Panc1 (cell line): ENCODE results near the gene CSAG2. TPM values are rescaled to one million over a fixed set of nuclear protein-coding genes. Genes with fewer than 3 reads are reported as not detected.
"Not testable (repeated sequence)": the region's sequence is repeated elsewhere in the genome, so short reads cannot be mapped to it uniquely, and the experiment has no call there.

Source experiments
- ATAC-seq: fragments of 200-7000 bp; cut with Tn5 transposase; 2 replicates; pipeline ENCODE4 v1.9.1; 2020; ENCODE audit warnings: mild to moderate bottlenecking, moderate library complexity
- BruUV-seq: library from RNA; stranded (reverse); fragments of 400-500 nt; replicated peaks from 2 replicates; lab custom pipeline; 2021; lab: Mats Ljungman, UMichigan
- CTCF ChIA-PET: fragments of 300-600 bp; sonication (Branson Sonifier 250); formaldehyde crosslinking; loops from one replicate; lab custom pipeline; 2022; ENCODE audit warnings: antibody characterized with exemption; lab: Charles Lee
- POLR2A ChIA-PET: fragments of 300-600 bp; sonication (Branson Sonifier 250); formaldehyde crosslinking; loops from one replicate; lab custom pipeline; 2022; ENCODE audit warnings: antibody characterized with exemption; lab: Charles Lee
- DNase-seq: peaks from one replicate; pipeline ENCODE4 v3.0.0-alpha.2; 2010; ENCODE audit warnings: low read depth, low spot score
- H3K27ac ChIP-seq: 2 replicates; pipeline ENCODE4 v1.5.1; 2011; ENCODE audit warnings: mild to moderate bottlenecking, low read length, inconsistent platforms
- H3K27me3 ChIP-seq: fragments of 200-500 bp; sonication (Bioruptor generic); 2 replicates; pipeline ENCODE4 v1.6.0; 2014; ENCODE audit warnings: low read length, inconsistent platforms; ENCODE audit not compliant: control insufficient read depth, insufficient read depth
- H3K36me3 ChIP-seq: fragments of 200-500 bp; sonication (Bioruptor generic); 2 replicates; pipeline ENCODE4 v1.5.1; 2014; ENCODE audit warnings: inconsistent platforms, mild to moderate bottlenecking, low read length, moderate library complexity; ENCODE audit not compliant: control insufficient read depth, insufficient read depth
- H3K4me1 ChIP-seq: 2 replicates; pipeline ENCODE4 v1.5.1; 2011; ENCODE audit warnings: inconsistent platforms, mild to moderate bottlenecking, low read length, moderate library complexity; ENCODE audit not compliant: control insufficient read depth, insufficient read depth
- H3K4me3 ChIP-seq, 2 experiments: 2 replicates each; pipeline ENCODE4 v1.5.1; 2011 to 2012; ENCODE audit warnings: low read depth in 2 of 2, low read length in 2 of 2, mild to moderate bottlenecking in 2 of 2, inconsistent platforms in 1 of 2, moderate library complexity in 1 of 2
- H3K9me3 ChIP-seq: fragments of 200-500 bp; sonication (Bioruptor generic); 2 replicates; pipeline ENCODE4 v1.5.1; 2014; ENCODE audit warnings: low read depth, mild to moderate bottlenecking, inconsistent platforms, low read length, moderate library complexity; ENCODE audit not compliant: control insufficient read depth, insufficient read depth
- in situ Hi-C: cut with HindIII; loops from 2 replicates; pipeline ENCODE4 v1.10.0; 2016; ENCODE audit warnings: low sequenced_read_pairs, low pct_unique_long_range_greater_than_20kb
- intact Hi-C: fragments of 100-400 bp; cut with micrococcal nuclease; formaldehyde crosslinking; loops from one replicate; pipeline ENCODE4 v1.10.0; 2022; ENCODE audit not compliant: unreplicated experiment
- total RNA-seq: library from RNA; stranded (reverse); gene quantifications from one replicate; pipeline ENCODE4 v1.2.1, GENCODE V29; 2021; ENCODE audit not compliant: unreplicated experiment

Gene CSAG2
- total RNA-seq, 1 experiment from 2014 or later: not detected

DNA sequence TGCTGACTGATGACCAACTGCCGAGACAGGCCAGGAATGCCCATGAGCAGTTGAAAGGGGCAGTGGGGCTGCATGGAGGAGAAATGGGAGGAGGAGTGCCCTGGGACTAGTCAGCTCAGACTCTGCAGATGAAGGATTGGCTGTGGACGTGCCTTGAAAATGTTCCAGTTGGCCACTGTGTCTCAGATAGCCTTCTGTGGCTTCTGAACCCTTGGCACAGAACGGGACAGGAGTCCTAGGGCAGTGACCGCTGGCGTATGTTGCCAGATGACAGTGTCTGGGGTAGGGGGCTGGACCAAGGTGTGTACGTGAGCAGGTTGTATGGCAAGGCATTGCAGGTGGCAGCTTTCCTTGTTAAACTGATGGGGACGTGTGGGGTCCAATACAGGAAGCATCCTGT is 2.6 kb downstream of the CSAG2 start:
- H3K27ac ChIP-seq, POLR2A ChIA-PET, CTCF ChIA-PET, H3K27me3 ChIP-seq, H3K4me3 ChIP-seq, intact Hi-C loops, DNase-seq, H3K36me3 ChIP-seq, in situ Hi-C loops, ATAC-seq, H3K9me3 ChIP-seq, BruUV-seq, H3K4me1 ChIP-seq: not testable (repeated sequence)

DNA sequence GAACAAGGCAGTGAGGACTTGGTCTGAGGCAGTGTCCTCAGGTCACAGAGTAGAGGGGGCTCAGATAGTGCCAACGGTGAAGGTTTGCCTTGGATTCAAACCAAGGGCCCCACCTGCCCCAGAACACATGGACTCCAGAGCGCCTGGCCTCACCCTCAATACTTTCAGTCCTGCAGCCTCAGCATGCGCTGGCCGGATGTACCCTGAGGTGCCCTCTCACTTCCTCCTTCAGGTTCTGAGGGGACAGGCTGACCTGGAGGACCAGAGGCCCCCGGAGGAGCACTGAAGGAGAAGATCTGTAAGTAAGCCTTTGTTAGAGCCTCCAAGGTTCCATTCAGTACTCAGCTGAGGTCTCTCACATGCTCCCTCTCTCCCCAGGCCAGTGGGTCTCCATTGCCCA is 8.7 kb downstream of the CSAG2 start:
- BruUV-seq, intact Hi-C loops, H3K9me3 ChIP-seq, H3K36me3 ChIP-seq, H3K27ac ChIP-seq, H3K4me1 ChIP-seq, in situ Hi-C loops, DNase-seq, POLR2A ChIA-PET, ATAC-seq, H3K4me3 ChIP-seq, CTCF ChIA-PET, H3K27me3 ChIP-seq: not testable (repeated sequence)

DNA sequence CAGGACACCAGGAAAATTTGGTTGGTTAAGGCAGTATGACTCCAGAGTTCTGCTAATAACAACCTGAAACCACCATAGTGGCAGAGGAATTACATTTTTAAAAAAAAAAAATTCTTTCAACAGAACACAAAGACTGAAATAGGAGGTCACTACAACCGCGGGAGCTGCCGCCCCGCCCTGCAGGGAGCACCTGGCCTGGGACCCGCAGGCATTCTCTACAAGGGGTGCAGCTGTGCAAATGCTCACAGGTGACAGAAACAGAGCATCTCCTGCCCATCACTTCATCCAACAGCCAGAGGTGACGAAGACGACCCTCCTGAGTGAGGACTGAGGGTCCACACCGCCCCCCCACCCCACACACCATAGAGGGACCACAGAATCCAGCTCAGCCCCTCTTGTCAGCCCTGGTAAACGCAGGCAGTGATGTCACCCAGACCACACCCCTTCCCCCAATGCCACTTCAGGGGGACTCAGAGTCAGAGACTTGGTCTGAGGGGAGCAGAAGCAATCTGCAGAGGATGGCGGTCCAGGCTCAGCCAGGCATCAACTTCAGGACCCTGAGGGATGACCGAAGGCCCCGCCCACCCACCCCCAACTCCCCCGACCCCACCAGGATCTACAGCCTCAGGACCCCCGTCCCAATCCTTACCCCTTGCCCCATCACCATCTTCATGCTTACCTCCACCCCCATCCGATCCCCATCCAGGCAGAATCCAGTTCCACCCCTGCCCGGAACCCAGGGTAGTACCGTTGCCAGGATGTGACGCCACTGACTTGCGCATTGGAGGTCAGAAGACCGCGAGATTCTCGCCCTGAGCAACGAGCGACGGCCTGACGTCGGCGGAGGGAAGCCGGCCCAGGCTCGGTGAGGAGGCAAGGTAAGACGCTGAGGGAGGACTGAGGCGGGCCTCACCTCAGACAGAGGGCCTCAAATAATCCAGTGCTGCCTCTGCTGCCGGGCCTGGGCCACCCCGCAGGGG is 10.8 kb downstream of the CSAG2 start, which contains the start of gene MAGEA3:
Gene MAGEA3, plus strand, starts transcription at position 843 of the 980 bp plus-strand sequence. CDS start 2,039 bp downstream, outside the sequence.
- CTCF ChIA-PET, POLR2A ChIA-PET, H3K36me3 ChIP-seq, DNase-seq, H3K4me3 ChIP-seq, ATAC-seq, H3K4me1 ChIP-seq, in situ Hi-C loops, H3K27ac ChIP-seq, BruUV-seq, H3K27me3 ChIP-seq, intact Hi-C loops, H3K9me3 ChIP-seq: not testable (repeated sequence)

DNA sequence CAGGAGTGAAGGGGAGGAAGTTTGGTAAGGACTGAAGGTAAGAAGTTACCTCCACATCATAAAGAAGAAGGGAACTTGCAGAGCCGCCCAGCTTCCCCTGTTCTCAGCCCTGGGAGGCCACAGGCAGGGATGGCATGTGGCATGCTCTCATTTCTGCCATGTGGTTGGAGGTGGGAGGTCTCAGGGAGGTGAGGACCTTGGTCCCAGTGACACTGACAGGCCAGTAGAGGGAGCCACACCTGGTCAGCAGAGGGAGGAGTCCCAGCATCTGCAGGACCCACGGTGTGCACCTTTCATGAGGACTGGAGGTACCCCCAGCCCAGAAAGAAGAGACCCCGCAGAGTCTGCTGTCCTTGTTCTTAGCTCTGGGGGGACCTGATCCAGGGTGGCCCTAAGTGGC is 28.1 kb downstream of the CSAG2 start:
- DNase-seq, intact Hi-C loops, H3K27me3 ChIP-seq, H3K27ac ChIP-seq, POLR2A ChIA-PET, BruUV-seq, H3K9me3 ChIP-seq, in situ Hi-C loops, H3K4me1 ChIP-seq, H3K36me3 ChIP-seq, CTCF ChIA-PET, H3K4me3 ChIP-seq: not testable (repeated sequence)
- ATAC-seq: peak; percentile 78

DNA sequence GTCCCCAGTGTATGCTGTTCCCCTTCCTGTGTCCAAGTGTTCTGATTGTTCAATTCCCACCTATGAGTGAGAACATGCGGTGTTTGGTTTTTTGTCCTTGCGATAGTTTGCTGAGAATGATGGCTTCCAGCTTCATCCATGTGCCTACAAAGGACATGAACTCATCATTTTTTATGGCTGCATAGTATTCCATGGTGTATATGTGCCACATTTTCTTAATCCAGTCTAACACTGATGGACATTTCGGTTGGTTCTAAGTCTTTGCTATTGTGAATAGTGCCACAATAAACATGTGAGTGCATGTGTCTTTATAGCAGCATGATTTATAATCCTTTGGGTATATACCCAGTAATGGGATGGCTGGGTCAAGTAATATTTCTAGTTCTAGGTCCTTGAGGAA is 34.4 kb downstream of the CSAG2 start:
- in situ Hi-C loops, H3K4me1 ChIP-seq, BruUV-seq, CTCF ChIA-PET, ATAC-seq, DNase-seq, H3K36me3 ChIP-seq, H3K27ac ChIP-seq, POLR2A ChIA-PET, H3K9me3 ChIP-seq, H3K27me3 ChIP-seq, intact Hi-C loops, H3K4me3 ChIP-seq: not testable (repeated sequence)
